HG03378 (cell line): ENCODE results near the gene TPT1.
"Not testable (repeated sequence)": the region's sequence is repeated elsewhere in the genome, so short reads cannot be mapped to it uniquely, and the experiment has no call there.

ENCODE experiments used
- ATAC-seq: cut with Tn5 transposase; IDR thresholded peaks from one replicate; pipeline ENCODE4 v1.9.1; 2021; ENCODE audit warnings: mild to moderate bottlenecking, moderate library complexity; ENCODE audit not compliant: unreplicated experiment

TPT1 gene

GRCh38 chr13:45368005-45368404 lies 27.0 kb upstream of the TPT1 start:
- no peak for ATAC-seq

- ATAC-seq = peak; percentile 92
Observed at GRCh38 chr13:45367358-45367757, 26.4 kb upstream of the TPT1 start.

GRCh38 chr13:45365558-45365885 lies 24.5 kb upstream of the TPT1 start:
- ATAC-seq = no peak

- ATAC-seq = no peak
Observed at GRCh38 chr13:45364876-45365557, 24.0 kb upstream of the TPT1 start.

DNA sequence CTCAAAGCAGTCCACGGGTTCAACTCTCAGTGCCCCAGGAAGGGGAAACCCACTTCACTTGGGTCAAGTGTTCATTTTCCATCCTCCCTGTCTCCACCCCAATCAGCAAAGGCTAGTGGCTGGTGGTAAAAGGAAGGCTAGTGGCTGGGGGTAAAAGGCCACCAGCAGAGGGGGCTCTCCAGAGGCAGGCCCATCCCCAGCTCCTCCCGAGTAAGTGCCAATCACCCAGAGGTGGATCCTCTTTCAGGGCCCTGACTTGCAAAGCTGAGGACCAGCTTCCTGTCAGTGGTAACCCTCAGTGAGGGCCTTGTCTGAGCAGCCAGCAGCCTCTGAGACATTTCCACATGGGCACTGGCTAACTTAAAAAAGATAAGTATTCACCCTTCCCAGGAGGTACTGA lies 22.0 kb upstream of the TPT1 start:
- no peak for ATAC-seq

GRCh38 chr13:45361596-45362206 lies 20.7 kb upstream of the TPT1 start:
- no peak for ATAC-seq

- no peak for ATAC-seq
Observed at GRCh38 chr13:45356966-45357672, 16.1 kb upstream of the TPT1 start.

GRCh38 chr13:45353895-45354294 lies 12.9 kb upstream of the TPT1 start:
- ATAC-seq = no peak

DNA sequence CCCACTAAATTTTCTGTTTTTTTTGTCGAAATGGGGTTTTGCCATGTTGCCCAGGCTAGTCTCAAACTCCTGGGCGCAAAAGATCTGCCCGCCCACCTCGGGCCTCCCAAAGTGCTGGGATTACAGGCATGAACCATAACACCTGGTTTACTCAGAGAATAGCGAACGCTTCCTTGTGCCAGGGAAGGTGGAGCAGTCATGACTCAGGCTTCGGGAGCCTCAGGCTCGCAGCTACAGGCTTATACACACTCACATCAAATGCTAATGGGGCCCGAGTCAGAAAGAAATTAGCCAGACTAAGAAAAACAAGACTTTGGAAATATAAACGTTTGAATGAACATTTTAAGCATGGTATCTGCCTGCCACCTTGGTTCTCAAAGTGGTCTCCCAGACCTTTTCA lies 11.0 kb upstream of the TPT1 start:
- no peak for ATAC-seq

DNA sequence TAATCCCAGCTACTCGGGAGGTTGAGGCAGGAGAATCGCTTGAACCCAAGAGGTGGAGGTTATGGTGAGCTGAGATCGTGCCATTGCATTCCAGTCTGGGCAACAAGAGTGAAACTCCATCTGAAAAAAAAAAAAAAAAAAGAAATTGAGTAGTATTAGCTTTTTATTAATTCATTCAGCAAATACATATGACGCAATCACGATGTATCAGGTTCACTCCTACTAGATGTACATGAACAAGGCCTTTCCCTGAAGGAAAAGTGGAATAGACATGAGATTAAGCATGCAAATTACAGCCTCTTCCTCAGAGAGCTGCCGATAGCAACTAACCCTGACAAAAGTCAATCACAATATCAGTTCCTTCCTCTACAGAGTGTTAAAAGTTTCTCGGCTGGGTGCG lies 9.2 kb upstream of the TPT1 start:
- ATAC-seq = no peak

DNA sequence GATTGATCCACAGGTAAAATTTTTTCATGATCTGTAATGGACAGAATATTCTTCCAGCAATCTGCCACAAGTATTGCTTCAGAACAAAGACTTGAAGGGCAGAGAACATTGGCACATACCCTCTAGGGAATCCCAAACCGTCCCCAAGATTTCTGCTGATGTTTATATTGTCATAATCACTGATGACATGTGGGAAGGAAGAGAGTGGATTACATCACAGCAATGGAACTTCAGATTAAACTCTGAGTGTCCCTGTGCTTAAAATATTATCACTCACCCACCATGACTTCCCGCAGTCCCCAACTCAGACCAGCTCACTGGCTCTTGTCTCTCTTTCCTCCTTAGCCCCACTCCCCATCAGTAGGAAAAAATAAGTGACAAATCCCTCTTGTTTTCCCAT lies 8.5 kb upstream of the TPT1 start:
- ATAC-seq = no peak

DNA sequence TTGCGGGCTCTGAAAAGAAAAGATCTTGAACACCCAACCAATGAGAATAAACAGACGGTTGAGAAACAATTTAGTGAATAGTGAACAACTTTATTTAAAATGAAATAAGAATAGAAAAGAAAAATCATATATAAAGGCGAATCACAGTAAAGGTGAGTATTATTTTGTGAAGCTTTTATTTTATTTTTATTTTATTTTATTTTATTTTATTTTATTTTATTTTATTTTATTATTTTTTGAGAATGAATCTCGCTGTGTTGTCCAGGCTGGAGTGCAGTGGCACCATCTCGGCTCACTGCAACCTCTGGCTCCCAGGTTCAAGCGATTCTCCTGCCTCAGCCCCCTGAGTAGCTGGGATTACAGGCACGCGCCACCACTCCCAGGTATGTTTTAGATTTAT lies 3.1 kb upstream of the TPT1 start:
- ATAC-seq = not testable (repeated sequence)

DNA sequence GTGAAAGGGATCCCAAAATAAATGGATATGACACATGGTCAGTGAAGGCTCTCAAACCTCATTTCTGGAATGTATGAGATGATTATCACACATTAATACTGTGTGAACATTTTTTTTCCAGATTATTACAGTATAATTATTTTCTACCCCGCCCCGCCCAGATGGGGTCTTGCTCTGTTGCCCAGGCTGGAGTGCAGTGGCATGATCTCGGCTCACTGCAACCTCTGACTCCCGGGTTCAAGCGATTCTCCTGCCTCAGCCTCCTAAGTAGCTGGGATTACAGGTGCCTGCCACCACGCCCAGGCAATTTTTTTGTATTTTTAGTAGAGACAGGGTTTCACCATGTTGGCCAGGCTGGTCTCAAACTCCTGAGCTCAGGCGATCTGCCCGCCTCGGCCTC lies 2.1 kb upstream of the TPT1 start:
- ATAC-seq = not testable (repeated sequence)

- not testable (repeated sequence) for ATAC-seq
Observed at GRCh38 chr13:45342668-45343067, 1.7 kb upstream of the TPT1 start.

DNA sequence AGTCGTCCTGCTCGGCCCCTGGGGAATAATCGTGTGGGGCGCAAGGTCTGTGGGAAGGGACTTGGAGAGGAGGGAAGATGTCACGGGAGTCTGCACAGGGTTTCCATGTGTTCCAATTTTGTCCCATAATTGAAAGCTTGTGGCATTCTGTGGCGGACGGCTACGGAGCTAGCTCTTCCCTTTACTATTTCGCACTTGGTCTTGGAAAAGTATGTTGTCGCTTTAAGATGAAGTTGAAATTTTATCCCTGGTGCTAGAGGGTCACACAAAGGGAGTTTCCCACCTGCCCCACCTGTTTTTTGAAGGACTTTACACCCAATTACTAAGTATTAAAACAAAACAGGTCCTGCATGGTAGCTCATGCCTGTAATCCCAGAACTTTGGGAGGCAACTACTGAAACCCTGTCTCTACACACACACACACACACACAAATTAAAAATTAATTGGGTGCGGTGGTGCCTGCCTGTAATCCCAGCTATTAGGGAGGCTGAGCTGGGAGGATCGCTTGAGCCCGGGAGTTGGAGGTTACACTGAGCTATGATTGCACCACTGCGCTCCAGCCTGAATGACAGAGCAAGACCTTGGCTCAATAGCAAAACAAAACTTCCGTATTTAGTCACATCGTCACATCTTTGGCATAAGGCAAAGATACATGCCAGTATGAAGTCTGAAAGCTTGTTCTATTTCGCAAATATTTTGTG lies 967 bp upstream of the TPT1 start:
- no peak for ATAC-seq

DNA sequence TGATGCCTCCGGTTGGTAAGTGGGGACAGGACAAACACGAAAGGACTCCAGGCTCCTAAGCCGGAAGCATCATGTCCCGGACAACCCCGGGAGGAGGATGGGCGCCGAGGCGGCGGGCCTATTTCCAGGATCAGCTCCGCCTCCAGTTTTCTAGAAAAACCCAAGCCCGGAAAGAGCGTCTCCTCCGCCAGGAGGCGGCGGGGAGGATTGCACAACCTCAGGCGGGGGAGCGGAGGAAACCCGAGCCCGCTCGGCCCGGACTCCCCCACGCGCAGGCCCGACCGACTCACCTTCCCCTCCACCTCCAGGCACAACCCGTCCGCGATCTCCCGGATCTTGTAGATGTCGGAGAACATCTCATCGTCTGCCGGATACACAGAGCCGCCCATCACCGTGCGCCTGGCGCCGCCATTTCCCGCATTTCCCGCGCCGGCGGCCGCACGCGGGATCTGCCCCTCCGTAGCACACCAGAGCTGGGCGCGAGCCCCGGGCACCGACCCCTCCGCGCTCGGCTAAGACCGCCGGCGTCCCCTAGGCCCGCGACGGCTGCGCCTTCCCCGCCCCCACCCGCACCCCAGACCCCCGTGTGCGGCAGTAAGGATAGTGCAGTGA lies 455 bp downstream of the TPT1 start:
- ATAC-seq = peak; percentile 23

GRCh38 chr13:45339867-45340266 lies 1.1 kb downstream of the TPT1 start:
- no peak for ATAC-seq

- ATAC-seq = no peak
Observed at GRCh38 chr13:45339399-45339798, 1.6 kb downstream of the TPT1 start.

DNA sequence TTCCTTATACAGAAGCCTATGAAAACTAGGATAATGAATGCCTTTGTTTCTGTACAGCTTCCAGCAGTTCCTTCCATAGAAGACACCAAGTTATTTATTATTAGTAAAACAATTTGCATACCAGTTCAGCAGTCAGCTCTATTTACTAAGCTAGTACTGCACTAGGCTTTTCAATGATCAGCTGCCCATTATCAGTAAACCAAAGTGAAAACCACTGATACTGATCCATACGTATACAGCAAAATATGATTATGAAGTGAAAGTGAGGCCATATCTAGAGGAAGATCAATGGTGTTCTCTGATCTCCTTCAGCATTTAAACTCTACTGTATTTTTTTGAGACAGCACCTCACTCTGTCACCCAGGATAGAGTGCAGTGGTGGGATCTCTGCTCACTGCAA lies 3.2 kb downstream of the TPT1 start:
- ATAC-seq = no peak

GRCh38 chr13:45337395-45337794 lies 3.6 kb downstream of the TPT1 start:
- no peak for ATAC-seq

GRCh38 chr13:45336025-45336800 lies 4.8 kb downstream of the TPT1 start:
- ATAC-seq = no peak
